ENCODE data around the gene KRT82. TPM values are rescaled to one million over a fixed set of nuclear protein-coding genes. Genes with fewer than 3 reads are reported as not detected.

KRT82 gene
- total and polyA plus RNA-seq, 8 donors: not detected

DNA sequence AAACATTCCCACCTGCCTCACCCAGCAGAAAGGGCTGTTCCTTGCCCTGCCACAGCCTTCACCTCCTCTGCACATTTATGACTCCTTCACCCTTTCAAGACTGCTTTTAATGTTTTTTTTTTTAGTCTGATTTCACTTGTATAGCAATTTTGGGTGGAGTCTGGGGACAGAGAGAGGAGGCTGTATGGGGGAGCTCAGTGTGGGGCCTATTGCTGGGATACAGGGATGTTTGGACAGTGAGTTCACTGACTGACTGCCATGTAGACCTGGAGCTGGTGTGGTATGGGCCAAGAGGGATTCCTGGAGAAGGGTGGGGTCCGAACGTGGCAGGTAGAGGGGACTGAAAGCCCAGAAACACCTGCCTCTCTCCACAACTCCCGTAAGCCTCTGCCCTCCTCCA is 36.9 kb downstream of the KRT82 start:
- TF ChIP-seq, protein P1, sequence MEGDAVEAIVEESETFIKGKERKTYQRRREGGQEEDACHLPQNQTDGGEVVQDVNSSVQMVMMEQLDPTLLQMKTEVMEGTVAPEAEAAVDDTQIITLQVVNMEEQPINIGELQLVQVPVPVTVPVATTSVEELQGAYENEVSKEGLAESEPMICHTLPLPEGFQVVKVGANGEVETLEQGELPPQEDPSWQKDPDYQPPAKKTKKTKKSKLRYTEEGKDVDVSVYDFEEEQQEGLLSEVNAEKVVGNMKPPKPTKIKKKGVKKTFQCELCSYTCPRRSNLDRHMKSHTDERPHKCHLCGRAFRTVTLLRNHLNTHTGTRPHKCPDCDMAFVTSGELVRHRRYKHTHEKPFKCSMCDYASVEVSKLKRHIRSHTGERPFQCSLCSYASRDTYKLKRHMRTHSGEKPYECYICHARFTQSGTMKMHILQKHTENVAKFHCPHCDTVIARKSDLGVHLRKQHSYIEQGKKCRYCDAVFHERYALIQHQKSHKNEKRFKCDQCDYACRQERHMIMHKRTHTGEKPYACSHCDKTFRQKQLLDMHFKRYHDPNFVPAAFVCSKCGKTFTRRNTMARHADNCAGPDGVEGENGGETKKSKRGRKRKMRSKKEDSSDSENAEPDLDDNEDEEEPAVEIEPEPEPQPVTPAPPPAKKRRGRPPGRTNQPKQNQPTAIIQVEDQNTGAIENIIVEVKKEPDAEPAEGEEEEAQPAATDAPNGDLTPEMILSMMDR (IDR thresholded peaks at IDR 0.05): no peak
- Histone ChIP-seq H3K27me3 (no peaks in the 10 kb centered on the region), H3K36me3 (no peaks in the 10 kb centered on the region), H3K27ac (no peak overlapping the region), H3K4me3 (no peak overlapping the region), H3K4me1 (no peaks in the 10 kb centered on the region), H3K9me3 (no peaks in the 10 kb centered on the region)
- ATAC-seq: no peak
- DNase-seq: no peak
- no peak for FAIRE-seq
- 63 to 72% methylated on average over 3 of the region's 3 CpGs for WGBS, 2 donors
- intact Hi-C loops (cut with DNase I): no loop called here

DNA sequence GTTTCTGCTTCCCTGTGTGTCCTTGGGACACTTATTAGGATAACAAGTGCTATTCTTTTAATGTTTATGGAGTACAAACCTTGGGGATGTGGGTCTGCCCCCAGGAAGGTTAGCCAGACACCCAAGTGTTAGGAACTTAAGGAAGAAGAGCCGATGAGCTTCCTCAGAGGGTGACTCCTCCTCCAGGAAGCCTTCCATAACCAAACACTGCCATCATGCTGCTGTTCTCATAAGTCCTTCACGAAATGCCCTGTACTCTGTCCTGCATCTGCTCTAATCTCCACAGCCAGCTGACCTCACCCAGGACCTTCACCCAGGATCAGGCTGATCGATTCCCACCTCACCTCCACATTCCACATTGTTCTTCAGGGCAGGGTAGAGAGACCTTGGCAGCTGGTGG is 37.6 kb downstream of the KRT82 start:
- Histone ChIP-seq H3K9me3 (no peaks in the 10 kb centered on the region), H3K27me3 (no peaks in the 10 kb centered on the region), H3K4me1 (no peaks in the 10 kb centered on the region), H3K4me3 (no peak overlapping the region), H3K36me3 (no peaks in the 10 kb centered on the region), H3K27ac (no peak overlapping the region)
- intact Hi-C loops (cut with DNase I): no loop called here
- WGBS, 2 donors: 48 to 53% methylated on average over 3 of the region's 3 CpGs
- ATAC-seq: no peak
- TF ChIP-seq, protein P1 (IDR thresholded peaks at IDR 0.05): no peak
- FAIRE-seq: no peak
- DNase-seq: no peak

DNA sequence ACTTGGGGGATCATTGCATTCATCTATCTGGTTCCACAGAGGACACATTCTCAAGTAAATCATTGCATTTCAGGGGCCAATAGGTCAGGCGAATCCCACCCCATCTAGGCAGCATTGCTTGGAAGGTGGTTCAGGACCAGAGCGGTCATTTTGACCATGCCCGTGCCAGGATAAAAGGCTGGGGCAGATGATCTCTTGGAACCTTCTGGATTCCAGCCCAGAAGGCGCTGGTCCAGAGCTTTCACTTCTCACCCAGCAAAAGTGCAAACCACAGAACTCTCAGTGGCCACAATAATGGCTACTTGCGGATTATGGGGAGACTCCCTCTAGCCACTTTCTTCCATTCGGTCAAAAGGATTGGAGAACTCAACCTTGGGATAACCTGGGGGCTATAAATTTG is 38.3 kb downstream of the KRT82 start:
- WGBS, 2 donors: 89 to 90% methylated on average over 6 of the region's 6 CpGs
- no peaks in the 10 kb centered on the region for H3K36me3 ChIP-seq
- DNase-seq: no peak
- no peak for ATAC-seq
- H3K27me3 ChIP-seq: no peaks in the 10 kb centered on the region
- intact Hi-C loops (cut with DNase I): no loop called here
- H3K9me3 ChIP-seq: no peaks in the 10 kb centered on the region
- FAIRE-seq: no peak
- no peaks in the 10 kb centered on the region for H3K4me1 ChIP-seq
- no peak overlapping the region for H3K27ac ChIP-seq
- TF ChIP-seq, protein P1 (IDR thresholded peaks at IDR 0.05): no peak
- no peak overlapping the region for H3K4me3 ChIP-seq

DNA sequence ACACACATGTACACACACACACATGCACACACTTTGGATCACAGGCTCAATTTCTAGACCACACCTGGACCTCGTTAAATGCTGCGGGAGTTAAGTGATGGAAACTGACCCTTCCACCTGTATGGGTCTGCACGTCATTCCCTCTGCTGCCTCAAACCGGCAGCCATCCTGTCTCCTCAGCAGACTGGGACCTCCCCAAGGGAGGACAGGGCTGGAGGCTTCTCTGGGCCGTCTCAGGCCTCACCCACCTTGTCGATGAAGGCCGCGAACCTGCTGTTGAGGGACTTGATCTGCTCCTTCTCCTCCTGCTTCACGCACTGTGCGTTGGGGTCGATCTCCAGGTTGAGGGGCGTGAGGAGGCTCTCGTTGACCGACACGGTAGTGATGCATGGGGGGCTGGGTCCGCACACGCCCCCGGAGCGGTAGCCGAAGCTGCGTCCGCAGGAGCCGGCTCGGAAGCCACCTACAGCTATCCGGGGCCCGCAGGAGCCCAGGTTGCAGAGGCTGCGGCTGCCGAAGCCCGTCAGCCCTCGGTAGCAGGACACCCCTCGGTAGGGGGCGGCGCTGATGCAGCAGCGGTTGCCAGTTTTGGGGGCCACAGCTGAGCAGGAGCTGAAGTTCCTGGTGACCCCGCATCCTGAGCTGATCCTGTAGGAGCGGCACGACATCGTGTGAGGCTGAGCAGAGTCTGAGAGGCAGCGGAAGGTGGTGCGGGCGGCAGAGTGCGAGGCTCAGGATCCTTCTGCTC is 39.2 kb downstream of the KRT82 start, which contains the start of gene KRT85:
KRT85 (minus strand) TSS at position 744 of the 748 bp plus-strand sequence; CDS start at position 668, 76 bp downstream.
- 84% methylated on average over 42 of the region's 42 CpGs for whole genome bisulfite sequencing, 2 donors
- no peaks in the 10 kb centered on the region for H3K4me1 ChIP-seq
- H3K36me3 ChIP-seq: no peaks in the 10 kb centered on the region
- ATAC-seq (no peak), DNase-seq (no peak), FAIRE-seq (no peak)
- no peaks in the 10 kb centered on the region for H3K9me3 ChIP-seq
- H3K4me3 ChIP-seq: no peak within 1 kb of the TSS
- H3K27ac ChIP-seq: no peak within 1 kb of the TSS
- intact Hi-C loops (cut with DNase I): no loop called here
- TF ChIP-seq, protein P1 (IDR thresholded peaks at IDR 0.05): no peak
- H3K27me3 ChIP-seq: no peaks in the 10 kb centered on the region

DNA sequence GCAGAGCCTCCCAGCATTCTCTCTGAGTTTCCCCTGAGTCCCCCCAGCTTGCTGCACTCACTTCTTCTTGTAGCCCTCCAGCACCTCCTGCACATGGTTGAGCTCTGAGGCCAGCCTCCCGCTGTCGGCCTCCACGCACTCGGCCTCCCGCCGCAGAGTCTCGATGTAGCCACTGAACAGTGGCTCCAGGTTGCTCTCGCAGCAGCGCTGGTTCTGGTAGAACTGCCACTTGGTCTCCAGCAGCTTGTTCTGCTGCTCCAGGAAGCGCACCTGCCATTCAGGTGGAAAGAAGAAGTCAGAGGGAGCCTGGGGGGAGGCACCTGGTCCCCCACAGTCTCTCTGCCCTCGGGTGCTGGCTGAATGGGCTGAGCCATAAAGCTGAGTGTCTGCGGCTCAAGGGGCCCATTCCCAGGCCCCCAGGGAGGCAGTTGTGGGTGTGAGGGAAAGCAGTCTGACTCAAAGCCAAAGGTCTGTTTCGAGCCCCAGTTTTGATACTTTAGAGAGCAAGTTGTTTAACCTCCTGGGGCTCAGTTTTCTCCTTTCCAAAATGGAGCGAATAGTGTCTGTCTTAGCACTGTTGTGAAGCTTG is 41.1 kb downstream of the KRT82 start:
- intact Hi-C loops (cut with DNase I): no loop called here
- no peak overlapping the region for H3K27ac ChIP-seq
- TF ChIP-seq, protein P1 (IDR thresholded peaks at IDR 0.05): no peak
- FAIRE-seq (no peak), ATAC-seq (no peak), DNase-seq (no peak)
- no peaks in the 10 kb centered on the region for H3K27me3 ChIP-seq
- WGBS, 2 donors: 91 to 93% methylated on average over 14 of the region's 14 CpGs
- H3K4me1 ChIP-seq: no peaks in the 10 kb centered on the region
- H3K4me3 ChIP-seq: no peak overlapping the region
- H3K9me3 ChIP-seq: no peaks in the 10 kb centered on the region
- H3K36me3 ChIP-seq: no peaks in the 10 kb centered on the region
